ENCODE results near the gene CYTL1.
"Not testable (repeated sequence)": the region's sequence is repeated elsewhere in the genome, so short reads cannot be mapped to it uniquely, and the experiment has no call there.

The CYTL1 gene

GRCh38 chr4:5027346-5027745 lies 8.1 kb upstream of the CYTL1 start:
- no peaks in the 10 kb centered on the region for H3K4me1 ChIP-seq (ENCODE audit: insufficient read depth, low read length)
- H3K9me3 ChIP-seq (ENCODE audit: low read length), result no peaks in the 10 kb centered on the region
- no peak overlapping the region for H2AFZ ChIP-seq (ENCODE audit: low read depth, low read length)
- H3K27me3 ChIP-seq (ENCODE audit: insufficient read depth, low read length), result no peaks in the 10 kb centered on the region
- no peak overlapping the region for H3K4me3 ChIP-seq (ENCODE audit: low read length)
- no peaks in the 10 kb centered on the region for H3K36me3 ChIP-seq (ENCODE audit: insufficient read depth, low read length)

- Histone ChIP-seq H3K36me3 (ENCODE audit: insufficient read depth, low read length) (no peaks in the 10 kb centered on the region), H3K27me3 (ENCODE audit: insufficient read depth, low read length) (no peaks in the 10 kb centered on the region), H2AFZ (ENCODE audit: low read depth, low read length) (no peak overlapping the region), H3K4me1 (ENCODE audit: insufficient read depth, low read length) (no peaks in the 10 kb centered on the region), H3K9me3 (ENCODE audit: low read length) (no peaks in the 10 kb centered on the region), H3K4me3 (ENCODE audit: low read length) (no peak overlapping the region)
Measured at GRCh38 chr4:5026371-5026770, 7.1 kb upstream of the CYTL1 start.

GRCh38 chr4:5024673-5025072 lies 5.4 kb upstream of the CYTL1 start:
- no peaks in the 10 kb centered on the region for H3K4me1 ChIP-seq (ENCODE audit: insufficient read depth, low read length)
- H3K4me3 ChIP-seq (ENCODE audit: low read length), result no peak overlapping the region
- peaks cover under 1% of the 10 kb centered on the region for H3K27me3 ChIP-seq (ENCODE audit: insufficient read depth, low read length)
- no peaks in the 10 kb centered on the region for H3K36me3 ChIP-seq (ENCODE audit: insufficient read depth, low read length)
- H2AFZ ChIP-seq (ENCODE audit: low read depth, low read length), result no peak overlapping the region
- no peaks in the 10 kb centered on the region for H3K9me3 ChIP-seq (ENCODE audit: low read length)

GRCh38 chr4:5021546-5021945 lies 2.3 kb upstream of the CYTL1 start:
- H3K27me3 ChIP-seq (ENCODE audit: insufficient read depth, low read length), result peaks cover 5% of the 10 kb centered on the region
- no peaks in the 10 kb centered on the region for H3K36me3 ChIP-seq (ENCODE audit: insufficient read depth, low read length)
- no peak overlapping the region for H2AFZ ChIP-seq (ENCODE audit: low read depth, low read length)
- no peaks in the 10 kb centered on the region for H3K4me1 ChIP-seq (ENCODE audit: insufficient read depth, low read length)
- H3K9me3 ChIP-seq (ENCODE audit: low read length), result no peaks in the 10 kb centered on the region
- no peak overlapping the region for H3K4me3 ChIP-seq (ENCODE audit: low read length)

GRCh38 chr4:5020341-5020740 lies 1.1 kb upstream of the CYTL1 start:
- no peaks in the 10 kb centered on the region for H3K4me1 ChIP-seq (ENCODE audit: insufficient read depth, low read length)
- no peaks in the 10 kb centered on the region for H3K9me3 ChIP-seq (ENCODE audit: low read length)
- H3K27me3 ChIP-seq (ENCODE audit: insufficient read depth, low read length), result peaks cover 5% of the 10 kb centered on the region
- H3K4me3 ChIP-seq (ENCODE audit: low read length), result no peak overlapping the region
- no peaks in the 10 kb centered on the region for H3K36me3 ChIP-seq (ENCODE audit: insufficient read depth, low read length)
- H2AFZ ChIP-seq (ENCODE audit: low read depth, low read length), result no peak overlapping the region

- H3K4me1 ChIP-seq (ENCODE audit: insufficient read depth, low read length), result no peaks in the 10 kb centered on the region
- no peak overlapping the region for H3K4me3 ChIP-seq (ENCODE audit: low read length)
- no peaks in the 10 kb centered on the region for H3K9me3 ChIP-seq (ENCODE audit: low read length)
- H3K27me3 ChIP-seq (ENCODE audit: insufficient read depth, low read length), result peaks cover 5% of the 10 kb centered on the region
- no peak overlapping the region for H2AFZ ChIP-seq (ENCODE audit: low read depth, low read length)
- no peaks in the 10 kb centered on the region for H3K36me3 ChIP-seq (ENCODE audit: insufficient read depth, low read length)
Measured at GRCh38 chr4:5019796-5020195, 538 bp upstream of the CYTL1 start.

- Histone ChIP-seq H2AFZ (ENCODE audit: low read depth, low read length) (no peak overlapping the region), H3K36me3 (ENCODE audit: insufficient read depth, low read length) (no peaks in the 10 kb centered on the region), H3K4me1 (ENCODE audit: insufficient read depth, low read length) (no peaks in the 10 kb centered on the region)
Measured at GRCh38 chr4:5018603-5019002, 655 bp downstream of the CYTL1 start.

GRCh38 chr4:5018096-5018495 lies 1.2 kb downstream of the CYTL1 start:
- no peak overlapping the region for H3K4me3 ChIP-seq (ENCODE audit: low read length)
- no peaks in the 10 kb centered on the region for H3K4me1 ChIP-seq (ENCODE audit: insufficient read depth, low read length)
- no peak overlapping the region for H2AFZ ChIP-seq (ENCODE audit: low read depth, low read length)
- peaks cover 5% of the 10 kb centered on the region for H3K27me3 ChIP-seq (ENCODE audit: insufficient read depth, low read length)
- no peaks in the 10 kb centered on the region for H3K9me3 ChIP-seq (ENCODE audit: low read length)
- no peaks in the 10 kb centered on the region for H3K36me3 ChIP-seq (ENCODE audit: insufficient read depth, low read length)

More at GRCh38 chr4:5018603-5019002, 655 bp downstream of the CYTL1 start:
- no peak overlapping the region for H3K4me3 ChIP-seq (ENCODE audit: low read length)
- peaks cover 5% of the 10 kb centered on the region for H3K27me3 ChIP-seq (ENCODE audit: insufficient read depth, low read length)
- H3K9me3 ChIP-seq (ENCODE audit: low read length), result no peaks in the 10 kb centered on the region

- no peak overlapping the region for H2AFZ ChIP-seq (ENCODE audit: low read depth, low read length)
- H3K27me3 ChIP-seq (ENCODE audit: insufficient read depth, low read length), result peaks cover 3% of the 10 kb centered on the region
- H3K4me3 ChIP-seq (ENCODE audit: low read length), result no peak overlapping the region
Measured at GRCh38 chr4:5014007-5014682, 5.1 kb downstream of the CYTL1 start.

GRCh38 chr4:5012958-5013357 lies 6.3 kb downstream of the CYTL1 start:
- Histone ChIP-seq H2AFZ (ENCODE audit: low read depth, low read length) (no peak overlapping the region), H3K9me3 (ENCODE audit: low read length) (no peaks in the 10 kb centered on the region), H3K4me3 (ENCODE audit: low read length) (no peak overlapping the region), H3K36me3 (ENCODE audit: insufficient read depth, low read length) (no peaks in the 10 kb centered on the region), H3K4me1 (ENCODE audit: insufficient read depth, low read length) (no peaks in the 10 kb centered on the region), H3K27me3 (ENCODE audit: insufficient read depth, low read length) (peaks cover 3% of the 10 kb centered on the region)

More at GRCh38 chr4:5014007-5014682, 5.1 kb downstream of the CYTL1 start:
- Histone ChIP-seq H3K4me1 (ENCODE audit: insufficient read depth, low read length) (no peaks in the 10 kb centered on the region), H3K9me3 (ENCODE audit: low read length) (no peaks in the 10 kb centered on the region), H3K36me3 (ENCODE audit: insufficient read depth, low read length) (no peaks in the 10 kb centered on the region)

- H3K4me3 ChIP-seq (ENCODE audit: low read length), result no peak overlapping the region
- no peaks in the 10 kb centered on the region for H3K4me1 ChIP-seq (ENCODE audit: insufficient read depth, low read length)
- H3K9me3 ChIP-seq (ENCODE audit: low read length), result no peaks in the 10 kb centered on the region
- H2AFZ ChIP-seq (ENCODE audit: low read depth, low read length), result no peak overlapping the region
- peaks cover 3% of the 10 kb centered on the region for H3K27me3 ChIP-seq (ENCODE audit: insufficient read depth, low read length)
- H3K36me3 ChIP-seq (ENCODE audit: insufficient read depth, low read length), result no peaks in the 10 kb centered on the region
Measured at GRCh38 chr4:5012244-5012898, 6.9 kb downstream of the CYTL1 start.

GRCh38 chr4:5010984-5011383 lies 8.3 kb downstream of the CYTL1 start:
- H3K4me1 ChIP-seq (ENCODE audit: insufficient read depth, low read length), result no peaks in the 10 kb centered on the region
- H3K27me3 ChIP-seq (ENCODE audit: insufficient read depth, low read length), result peaks cover 3% of the 10 kb centered on the region
- H3K36me3 ChIP-seq (ENCODE audit: insufficient read depth, low read length), result no peaks in the 10 kb centered on the region
- H3K9me3 ChIP-seq (ENCODE audit: low read length), result no peaks in the 10 kb centered on the region
- H2AFZ ChIP-seq (ENCODE audit: low read depth, low read length), result no peak overlapping the region
- no peak overlapping the region for H3K4me3 ChIP-seq (ENCODE audit: low read length)

GRCh38 chr4:5009796-5010195 lies 9.5 kb downstream of the CYTL1 start:
- Histone ChIP-seq H3K27me3 (ENCODE audit: insufficient read depth, low read length) (peaks cover 3% of the 10 kb centered on the region), H2AFZ (ENCODE audit: low read depth, low read length) (no peak overlapping the region), H3K9me3 (ENCODE audit: low read length) (no peaks in the 10 kb centered on the region), H3K4me3 (ENCODE audit: low read length) (no peak overlapping the region), H3K4me1 (ENCODE audit: insufficient read depth, low read length) (no peaks in the 10 kb centered on the region), H3K36me3 (ENCODE audit: insufficient read depth, low read length) (no peaks in the 10 kb centered on the region)

GRCh38 chr4:5006932-5007331 lies 12.3 kb downstream of the CYTL1 start:
- H3K9me3 ChIP-seq (ENCODE audit: low read length); H3K4me3 ChIP-seq (ENCODE audit: low read length); H2AFZ ChIP-seq (ENCODE audit: low read depth, low read length); H3K4me1 ChIP-seq (ENCODE audit: insufficient read depth, low read length); H3K27me3 ChIP-seq (ENCODE audit: insufficient read depth, low read length); H3K36me3 ChIP-seq (ENCODE audit: insufficient read depth, low read length): not testable (repeated sequence)

All from neuron (in vitro differentiated cells).